ENCODE data around the gene CLDND2.

The CLDND2 gene

DNA sequence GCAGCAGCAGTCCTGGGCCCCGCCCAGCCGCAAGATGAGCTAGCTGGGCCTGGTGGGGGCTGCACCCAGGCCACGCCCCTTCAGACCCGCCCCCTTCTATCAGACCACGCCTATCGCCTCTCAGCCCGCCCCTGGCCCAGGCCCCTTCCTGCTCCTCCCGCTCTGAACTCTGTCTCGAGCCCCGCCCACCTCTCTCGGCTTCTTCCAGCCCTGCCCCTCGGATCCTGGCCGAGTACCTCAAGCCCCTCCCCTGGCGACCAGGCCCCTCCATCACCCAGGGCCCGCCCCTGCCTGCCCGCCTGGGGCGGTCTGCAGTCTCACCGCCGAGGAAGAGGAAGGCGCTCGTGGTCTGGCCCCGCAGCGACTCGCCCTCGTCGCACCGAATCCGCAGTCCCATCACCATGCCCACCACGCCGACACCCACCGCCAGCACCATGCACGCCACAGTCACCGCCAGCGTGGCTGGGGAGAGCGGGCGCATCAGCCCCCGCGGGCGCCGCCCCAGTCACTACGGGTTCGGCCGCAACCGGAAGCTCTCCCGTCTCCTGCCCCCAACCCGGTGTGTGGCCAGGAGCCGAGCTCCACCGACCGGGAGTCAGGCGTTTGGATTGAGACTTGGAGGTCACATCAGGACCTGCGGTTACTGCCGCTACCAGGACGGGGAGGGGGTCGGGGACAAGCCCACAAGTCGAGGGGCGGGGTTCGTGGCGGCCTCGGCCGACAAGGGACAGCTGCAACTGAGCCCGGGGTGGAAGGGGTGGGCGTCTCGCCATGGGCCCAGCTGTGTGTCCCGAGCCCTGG is 1.0 kb downstream of the CLDND2 start (continued):
- TF ChIP-seq, protein P1, sequence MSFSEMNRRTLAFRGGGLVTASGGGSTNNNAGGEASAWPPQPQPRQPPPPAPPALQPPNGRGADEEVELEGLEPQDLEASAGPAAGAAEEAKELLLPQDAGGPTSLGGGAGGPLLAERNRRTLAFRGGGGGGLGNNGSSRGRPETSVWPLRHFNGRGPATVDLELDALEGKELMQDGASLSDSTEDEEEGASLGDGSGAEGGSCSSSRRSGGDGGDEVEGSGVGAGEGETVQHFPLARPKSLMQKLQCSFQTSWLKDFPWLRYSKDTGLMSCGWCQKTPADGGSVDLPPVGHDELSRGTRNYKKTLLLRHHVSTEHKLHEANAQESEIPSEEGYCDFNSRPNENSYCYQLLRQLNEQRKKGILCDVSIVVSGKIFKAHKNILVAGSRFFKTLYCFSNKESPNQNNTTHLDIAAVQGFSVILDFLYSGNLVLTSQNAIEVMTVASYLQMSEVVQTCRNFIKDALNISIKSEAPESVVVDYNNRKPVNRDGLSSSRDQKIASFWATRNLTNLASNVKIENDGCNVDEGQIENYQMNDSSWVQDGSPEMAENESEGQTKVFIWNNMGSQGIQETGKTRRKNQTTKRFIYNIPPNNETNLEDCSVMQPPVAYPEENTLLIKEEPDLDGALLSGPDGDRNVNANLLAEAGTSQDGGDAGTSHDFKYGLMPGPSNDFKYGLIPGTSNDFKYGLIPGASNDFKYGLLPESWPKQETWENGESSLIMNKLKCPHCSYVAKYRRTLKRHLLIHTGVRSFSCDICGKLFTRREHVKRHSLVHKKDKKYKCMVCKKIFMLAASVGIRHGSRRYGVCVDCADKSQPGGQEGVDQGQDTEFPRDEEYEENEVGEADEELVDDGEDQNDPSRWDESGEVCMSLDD (tag by site-specific recombination; IDR thresholded peaks at IDR 0.05), result no peak
- TF ChIP-seq, protein P2, sequence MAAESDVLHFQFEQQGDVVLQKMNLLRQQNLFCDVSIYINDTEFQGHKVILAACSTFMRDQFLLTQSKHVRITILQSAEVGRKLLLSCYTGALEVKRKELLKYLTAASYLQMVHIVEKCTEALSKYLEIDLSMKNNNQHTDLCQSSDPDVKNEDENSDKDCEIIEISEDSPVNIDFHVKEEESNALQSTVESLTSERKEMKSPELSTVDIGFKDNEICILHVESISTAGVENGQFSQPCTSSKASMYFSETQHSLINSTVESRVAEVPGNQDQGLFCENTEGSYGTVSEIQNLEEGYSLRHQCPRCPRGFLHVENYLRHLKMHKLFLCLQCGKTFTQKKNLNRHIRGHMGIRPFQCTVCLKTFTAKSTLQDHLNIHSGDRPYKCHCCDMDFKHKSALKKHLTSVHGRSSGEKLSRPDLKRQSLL (tag by site-specific recombination; IDR thresholded peaks at IDR 0.05), result peak; percentile 84
- TF ChIP-seq ZNF146 (tag by site-specific recombination; IDR thresholded peaks at IDR 0.05) (no peak), SCRT2 (tag by site-specific recombination; IDR thresholded peaks at IDR 0.05) (no peak), ZNF10 (tag by site-specific recombination; IDR thresholded peaks at IDR 0.05) (peak; percentile 54; the same call in 1 of the 2 replicates), ZNF48 (tag by site-specific recombination; IDR thresholded peaks at IDR 0.05) (no peak), OVOL3 (tag by site-specific recombination; IDR thresholded peaks at IDR 0.05) (peak; percentile 48), ZNF169 (tag by site-specific recombination; IDR thresholded peaks at IDR 0.05) (no peak), ZNF549 (tag by site-specific recombination; IDR thresholded peaks at IDR 0.05) (no peak), KLF10 (tag by site-specific recombination; IDR thresholded peaks at IDR 0.05) (peak; percentile 84), ZBTB7A (tag by site-specific recombination; IDR thresholded peaks at IDR 0.05; ENCODE audit: low read depth) (no peak), CTCF (tag by site-specific recombination; IDR thresholded peaks at IDR 0.05) (peak; percentile 45; the same call in 1 of the 2 replicates), ZNF561 (tag by site-specific recombination; IDR thresholded peaks at IDR 0.05; ENCODE audit: borderline replicate concordance) (peak; percentile 72), ZBTB26 (tag by site-specific recombination; optimal IDR thresholded peaks at IDR 0.05) (peak; percentile 70), ZNF596 (tag by site-specific recombination; IDR thresholded peaks at IDR 0.05) (no peak), ZBTB17 (tag by site-specific recombination; IDR thresholded peaks at IDR 0.05) (peak; percentile 86), ZNF501 (tag by site-specific recombination; IDR thresholded peaks at IDR 0.05) (peak; percentile 66; the same call in 1 of the 2 replicates), ZNF670 (tag by site-specific recombination; IDR thresholded peaks at IDR 0.05; ENCODE audit: low read depth) (no peak), ZNF629 (tag by site-specific recombination; IDR thresholded peaks at IDR 0.05) (no peak), ZNF398 (tag by site-specific recombination; IDR thresholded peaks at IDR 0.05) (peak; percentile 63), ZNF707 (tag by site-specific recombination; IDR thresholded peaks at IDR 0.05) (no peak), SCRT1 (tag by site-specific recombination; IDR thresholded peaks at IDR 0.05; ENCODE audit: borderline replicate concordance) (no peak), ZNF174 (tag by site-specific recombination; IDR thresholded peaks at IDR 0.05) (no peak), ZNF776 (tag by site-specific recombination; IDR thresholded peaks at IDR 0.05; ENCODE audit: borderline replicate concordance) (no peak), ZNF747 (tag by site-specific recombination; IDR thresholded peaks at IDR 0.05) (no peak)
- TF ChIP-seq, protein P3, sequence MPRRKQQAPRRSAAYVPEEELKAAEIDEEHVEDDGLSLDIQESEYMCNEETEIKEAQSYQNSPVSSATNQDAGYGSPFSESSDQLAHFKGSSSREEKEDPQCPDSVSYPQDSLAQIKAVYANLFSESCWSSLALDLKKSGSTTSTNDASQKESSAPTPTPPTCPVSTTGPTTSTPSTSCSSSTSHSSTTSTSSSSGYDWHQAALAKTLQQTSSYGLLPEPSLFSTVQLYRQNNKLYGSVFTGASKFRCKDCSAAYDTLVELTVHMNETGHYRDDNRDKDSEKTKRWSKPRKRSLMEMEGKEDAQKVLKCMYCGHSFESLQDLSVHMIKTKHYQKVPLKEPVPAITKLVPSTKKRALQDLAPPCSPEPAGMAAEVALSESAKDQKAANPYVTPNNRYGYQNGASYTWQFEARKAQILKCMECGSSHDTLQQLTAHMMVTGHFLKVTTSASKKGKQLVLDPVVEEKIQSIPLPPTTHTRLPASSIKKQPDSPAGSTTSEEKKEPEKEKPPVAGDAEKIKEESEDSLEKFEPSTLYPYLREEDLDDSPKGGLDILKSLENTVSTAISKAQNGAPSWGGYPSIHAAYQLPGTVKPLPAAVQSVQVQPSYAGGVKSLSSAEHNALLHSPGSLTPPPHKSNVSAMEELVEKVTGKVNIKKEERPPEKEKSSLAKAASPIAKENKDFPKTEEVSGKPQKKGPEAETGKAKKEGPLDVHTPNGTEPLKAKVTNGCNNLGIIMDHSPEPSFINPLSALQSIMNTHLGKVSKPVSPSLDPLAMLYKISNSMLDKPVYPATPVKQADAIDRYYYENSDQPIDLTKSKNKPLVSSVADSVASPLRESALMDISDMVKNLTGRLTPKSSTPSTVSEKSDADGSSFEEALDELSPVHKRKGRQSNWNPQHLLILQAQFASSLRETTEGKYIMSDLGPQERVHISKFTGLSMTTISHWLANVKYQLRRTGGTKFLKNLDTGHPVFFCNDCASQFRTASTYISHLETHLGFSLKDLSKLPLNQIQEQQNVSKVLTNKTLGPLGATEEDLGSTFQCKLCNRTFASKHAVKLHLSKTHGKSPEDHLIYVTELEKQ (tag by site-specific recombination; IDR thresholded peaks at IDR 0.05; ENCODE audit: borderline replicate concordance), result no peak
- TF ChIP-seq, protein P4, sequence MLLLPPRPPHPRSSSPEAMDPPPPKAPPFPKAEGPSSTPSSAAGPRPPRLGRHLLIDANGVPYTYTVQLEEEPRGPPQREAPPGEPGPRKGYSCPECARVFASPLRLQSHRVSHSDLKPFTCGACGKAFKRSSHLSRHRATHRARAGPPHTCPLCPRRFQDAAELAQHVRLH (tag by site-specific recombination; IDR thresholded peaks at IDR 0.05), result peak; percentile 40; the same call in 1 of the 2 replicates
